ENCODE data around the gene PCNP. TPM values are rescaled to one million over a fixed set of nuclear protein-coding genes. Genes with fewer than 3 reads are reported as not detected.

The PCNP gene
- total RNA-seq, 2 experiments from 2014 or later, result 49.2 to 153 TPM

- Histone ChIP-seq H3K36me3 (ENCODE audit: insufficient read depth, low read length) (no peaks in the 10 kb centered on the region), H3K4me1 (ENCODE audit: insufficient read depth, low read length, poor library complexity, severe bottlenecking) (no peaks in the 10 kb centered on the region), H3K79me2 (ENCODE audit: insufficient read depth, low read depth, low read length) (no peaks in the 10 kb centered on the region), H2AFZ (ENCODE audit: low read length) (no peak overlapping the region), H3K9me3 (ENCODE audit: low read length) (no peaks in the 10 kb centered on the region), H3K4me3 (ENCODE audit: low read depth, low read length, poor library complexity, severe bottlenecking) (no peak overlapping the region), H3K27ac (ENCODE audit: low read depth, low read length, poor library complexity, severe bottlenecking) (no peak overlapping the region), H3K9me2 (ENCODE audit: insufficient read depth, low read length) (no peaks in the 10 kb centered on the region), H3K4me2 (ENCODE audit: low read length) (no peak overlapping the region), H4K20me1 (ENCODE audit: insufficient read depth, low read length) (no peaks in the 10 kb centered on the region)
- CTCF ChIA-PET (ENCODE audit: unreplicated experiment), result no interaction called here
- TF ChIP-seq CTCF (conservative IDR thresholded peaks at IDR 0.05; ENCODE audit: low read length) (no peak), EZH2phosphoT487 (IDR thresholded peaks at IDR 0.05; ENCODE audit: borderline replicate concordance, low read depth, low read length) (no peak)
- DNase-seq (ENCODE audit: low spot score), result no peak
- intact Hi-C loops (cut with micrococcal nuclease; ENCODE audit: unreplicated experiment), result no loop called here
- BruUV-seq (replicated peaks), result no TSS peak
- POLR2A ChIA-PET, result no interaction called here
Measured at GRCh38 chr3:101615525-101615924, 41.5 kb downstream of the PCNP start.

GRCh38 chr3:101617478-101617877 lies 43.5 kb downstream of the PCNP start:
- no peak overlapping the region for H3K4me2 ChIP-seq (ENCODE audit: low read length)
- no peaks in the 10 kb centered on the region for H3K36me3 ChIP-seq (ENCODE audit: insufficient read depth, low read length)
- H4K20me1 ChIP-seq (ENCODE audit: insufficient read depth, low read length), result no peaks in the 10 kb centered on the region
- ChIA-PET CTCF (ENCODE audit: unreplicated experiment) (no interaction called here), POLR2A (no interaction called here)
- H3K4me1 ChIP-seq (ENCODE audit: insufficient read depth, low read length, poor library complexity, severe bottlenecking), result no peaks in the 10 kb centered on the region
- intact Hi-C loops (cut with micrococcal nuclease; ENCODE audit: unreplicated experiment), result no loop called here
- no peaks in the 10 kb centered on the region for H3K9me2 ChIP-seq (ENCODE audit: insufficient read depth, low read length)
- TF ChIP-seq CTCF (conservative IDR thresholded peaks at IDR 0.05; ENCODE audit: low read length), result no peak
- H3K9me3 ChIP-seq (ENCODE audit: low read length), result no peaks in the 10 kb centered on the region
- no peak for DNase-seq (ENCODE audit: low spot score)
- H3K79me2 ChIP-seq (ENCODE audit: insufficient read depth, low read depth, low read length), result no peaks in the 10 kb centered on the region
- BruUV-seq (replicated peaks), result no TSS peak
- H3K4me3 ChIP-seq (ENCODE audit: low read depth, low read length, poor library complexity, severe bottlenecking), result no peak overlapping the region
- no peak overlapping the region for H3K27ac ChIP-seq (ENCODE audit: low read depth, low read length, poor library complexity, severe bottlenecking)
- no peak overlapping the region for H2AFZ ChIP-seq (ENCODE audit: low read length)

GRCh38 chr3:101618726-101619125 lies 44.7 kb downstream of the PCNP start:
- no peaks in the 10 kb centered on the region for H3K9me3 ChIP-seq (ENCODE audit: low read length)
- BruUV-seq (replicated peaks), result no TSS peak
- no peaks in the 10 kb centered on the region for H3K4me1 ChIP-seq (ENCODE audit: insufficient read depth, low read length, poor library complexity, severe bottlenecking)
- no peak overlapping the region for H2AFZ ChIP-seq (ENCODE audit: low read length)
- no peak for DNase-seq (ENCODE audit: low spot score)
- no peaks in the 10 kb centered on the region for H3K36me3 ChIP-seq (ENCODE audit: insufficient read depth, low read length)
- H3K27ac ChIP-seq (ENCODE audit: low read depth, low read length, poor library complexity, severe bottlenecking), result no peak overlapping the region
- intact Hi-C loops (cut with micrococcal nuclease; ENCODE audit: unreplicated experiment), result no loop called here
- ChIA-PET POLR2A (interaction anchor here (0.6 kb wide), 1 partner anchor 857 kb away, joined by 5 read pairs; no protein-coding TSS in a partner anchor), CTCF (ENCODE audit: unreplicated experiment) (no interaction called here)
- H3K4me2 ChIP-seq (ENCODE audit: low read length), result no peak overlapping the region
- no peak overlapping the region for H3K4me3 ChIP-seq (ENCODE audit: low read depth, low read length, poor library complexity, severe bottlenecking)
- H3K9me2 ChIP-seq (ENCODE audit: insufficient read depth, low read length), result no peaks in the 10 kb centered on the region
- TF ChIP-seq CTCF (conservative IDR thresholded peaks at IDR 0.05; ENCODE audit: low read length) (no peak), EZH2phosphoT487 (IDR thresholded peaks at IDR 0.05; ENCODE audit: borderline replicate concordance, low read depth, low read length) (no peak)
- H4K20me1 ChIP-seq (ENCODE audit: insufficient read depth, low read length), result no peaks in the 10 kb centered on the region
- H3K79me2 ChIP-seq (ENCODE audit: insufficient read depth, low read depth, low read length), result no peaks in the 10 kb centered on the region
